SIG-M5 treated with dmso at 0.1 percent for 504 hours (cell line): ENCODE results near the gene RAB3GAP2.
"Not testable (repeated sequence)": the region's sequence is repeated elsewhere in the genome, so short reads cannot be mapped to it uniquely, and the experiment has no call there.

ENCODE experiments used
- DNase-seq: peaks from one replicate; lab custom pipeline; 2025; ENCODE audit not compliant: unreplicated experiment; lab: John Stamatoyannopoulos, UW

Gene RAB3GAP2

DNA sequence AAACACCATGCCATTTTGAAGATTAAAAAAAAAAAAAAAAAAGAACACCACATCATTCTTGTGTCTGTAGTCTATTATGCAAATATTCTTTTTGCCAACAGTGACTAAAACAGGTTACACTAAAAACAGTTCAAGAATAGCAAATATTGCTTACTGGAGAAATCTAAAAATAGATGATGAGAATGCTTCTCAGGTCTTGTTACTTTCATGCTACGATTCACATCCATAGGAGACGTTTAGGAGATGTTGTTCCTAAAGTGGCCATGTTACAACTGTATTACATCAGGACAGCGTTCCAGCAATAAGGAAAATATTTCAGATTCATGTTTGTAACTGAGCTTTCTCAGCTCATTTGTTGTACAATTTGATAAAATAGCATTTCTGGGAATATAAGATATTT is 32.3 kb downstream of the RAB3GAP2 start:
- no peak for DNase-seq

DNA sequence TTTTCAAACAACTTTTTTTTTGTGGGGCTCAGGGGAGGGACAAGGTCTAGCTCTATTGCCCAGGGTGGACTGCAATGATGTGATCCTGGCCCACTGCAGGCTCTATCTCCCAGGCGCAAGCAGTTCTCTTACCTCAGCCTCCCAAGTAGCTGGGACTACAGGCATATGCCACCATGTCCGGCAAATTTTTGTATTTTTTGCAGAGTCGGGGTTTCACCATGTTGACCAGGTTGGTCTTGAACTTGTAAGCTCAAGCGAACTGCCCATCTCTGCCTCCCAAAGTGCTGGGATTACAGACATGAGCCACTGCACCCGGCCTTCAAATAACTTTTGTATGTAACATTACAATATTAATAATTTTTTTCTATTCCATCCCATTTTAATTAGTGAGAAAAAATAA is 33.0 kb downstream of the RAB3GAP2 start:
- no peak for DNase-seq

DNA sequence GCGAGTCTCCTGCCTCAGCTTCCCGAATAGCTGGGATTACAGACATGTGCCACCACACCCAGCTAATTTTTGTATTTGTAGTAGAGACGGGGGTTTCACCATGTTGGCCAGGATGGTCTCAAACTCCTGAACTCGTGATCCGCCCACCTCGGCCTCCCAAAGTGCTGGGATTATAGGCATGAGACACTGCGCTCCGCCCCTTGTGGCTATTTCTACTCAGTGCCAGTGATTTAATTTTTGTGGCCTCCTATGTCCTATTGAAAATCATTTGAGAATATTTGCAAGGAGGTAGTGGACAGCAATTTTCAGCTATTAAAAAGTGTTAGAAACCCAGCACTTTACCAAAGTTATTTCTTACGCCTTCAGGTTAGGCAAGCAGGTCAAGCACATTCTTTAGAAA is 36.0 kb downstream of the RAB3GAP2 start:
- not testable (repeated sequence) for DNase-seq

DNA sequence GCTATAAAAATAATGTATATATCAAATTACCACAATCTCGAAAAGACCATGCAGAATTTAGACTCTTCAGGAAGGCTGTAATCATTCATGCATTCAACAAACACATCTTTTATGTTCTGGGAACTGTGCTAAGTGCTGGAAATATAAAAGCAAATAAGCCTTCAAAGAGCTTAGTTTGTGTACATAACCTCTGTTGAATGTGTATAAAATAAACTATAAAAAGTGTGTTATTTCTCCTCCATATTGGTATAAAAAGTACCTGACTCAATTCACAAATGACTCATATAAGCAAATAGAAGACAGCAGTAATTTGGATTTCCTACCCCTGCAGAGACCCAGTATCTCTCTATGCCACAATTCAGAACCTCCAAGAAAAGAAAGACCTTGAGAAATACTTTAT is 36.8 kb downstream of the RAB3GAP2 start:
- DNase-seq, result no peak

DNA sequence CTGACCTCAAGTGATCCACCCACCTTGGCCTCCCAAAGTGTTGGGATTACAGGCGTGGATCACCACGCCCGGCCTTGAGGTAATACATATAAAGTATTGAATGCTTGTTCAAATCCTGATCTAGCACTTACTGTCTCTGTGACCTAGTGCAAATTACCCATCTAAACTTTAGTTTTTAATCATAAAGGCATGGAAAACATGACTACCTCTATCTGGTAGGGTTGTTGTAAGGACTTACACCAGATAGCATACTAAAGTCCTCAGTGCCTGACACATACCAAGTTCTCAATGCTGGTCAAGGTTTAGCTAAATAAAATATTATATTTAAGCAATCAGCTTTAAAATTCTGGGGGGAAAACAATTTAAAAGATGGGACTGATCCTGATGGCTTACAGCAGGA is 38.3 kb downstream of the RAB3GAP2 start:
- no peak for DNase-seq

DNA sequence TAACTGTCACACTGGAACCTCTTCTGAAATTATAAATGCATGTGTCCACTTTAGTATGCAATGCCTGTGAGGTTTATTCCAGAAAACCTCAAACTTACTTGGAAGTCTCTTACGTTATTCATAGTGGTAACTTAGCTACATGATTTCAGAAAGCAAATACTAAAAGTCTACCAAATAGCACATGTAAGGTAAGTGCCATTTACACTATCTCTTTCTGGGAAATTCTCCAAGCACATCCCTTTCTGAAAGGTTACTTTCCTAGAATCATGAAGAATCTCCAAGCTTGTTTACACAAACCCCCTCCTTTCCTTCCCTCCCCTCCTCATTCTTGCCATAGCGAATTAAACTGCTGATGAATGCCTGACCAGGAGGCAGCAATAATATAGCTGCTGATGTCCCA is 42.5 kb downstream of the RAB3GAP2 start:
- DNase-seq, result no peak

DNA sequence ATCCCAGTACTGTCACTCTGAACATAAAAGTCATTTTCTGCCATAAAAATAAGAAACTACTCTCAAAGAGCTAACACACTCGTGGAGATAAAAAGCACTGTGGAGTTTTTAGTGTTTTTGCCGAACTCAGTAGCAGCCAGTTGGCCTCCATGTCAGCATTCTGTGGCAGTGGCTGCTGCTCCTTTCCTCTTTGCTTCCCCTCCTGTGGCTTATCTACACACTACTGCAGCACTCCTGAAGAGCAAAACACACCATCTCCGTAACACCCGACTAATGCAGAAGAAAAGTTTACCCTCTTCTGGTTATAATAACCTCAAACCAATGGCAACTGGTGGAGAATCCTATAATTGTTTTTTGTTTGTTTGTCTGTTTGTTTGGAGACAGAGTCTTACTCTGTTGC is 44.9 kb downstream of the RAB3GAP2 start:
- DNase-seq, result no peak

DNA sequence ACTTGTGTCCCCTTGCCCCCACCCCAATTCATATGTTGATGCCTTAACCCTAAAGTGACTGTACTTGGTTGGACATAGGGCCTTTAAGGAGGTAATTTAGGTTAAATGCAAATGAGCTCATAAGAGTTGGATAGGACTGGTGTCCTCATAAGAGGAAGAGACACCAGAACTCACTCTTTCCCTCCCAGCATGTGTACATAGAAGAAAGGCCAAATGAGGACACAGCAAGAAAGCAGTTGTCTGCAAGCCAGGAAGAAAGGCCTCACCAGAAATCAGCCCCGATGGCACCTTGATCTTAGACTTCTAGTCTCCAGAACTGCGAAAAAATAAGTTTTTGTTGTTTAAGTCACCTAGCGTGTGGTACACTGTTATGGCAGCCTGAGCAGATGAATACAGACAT is 45.5 kb downstream of the RAB3GAP2 start:
- peak; percentile 23 for DNase-seq

DNA sequence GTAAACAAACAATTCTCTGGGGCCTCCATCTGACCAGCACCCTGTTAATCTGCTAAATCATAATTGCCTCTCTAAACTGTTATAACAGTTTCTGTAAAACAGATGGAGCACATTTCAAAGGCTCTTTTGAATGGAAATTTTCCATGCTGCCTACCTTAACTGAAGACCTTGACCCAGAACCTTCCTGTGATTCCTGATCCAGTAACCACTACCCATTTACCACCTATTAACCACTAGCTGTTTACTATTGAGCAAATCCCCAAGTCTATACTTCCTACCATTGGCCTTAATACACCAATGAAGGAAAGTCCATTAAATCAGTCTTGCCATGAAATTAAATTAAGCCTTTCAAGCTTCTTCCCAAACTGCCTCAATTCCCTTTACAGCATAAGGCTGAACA is 46.3 kb downstream of the RAB3GAP2 start:
- no peak for DNase-seq

DNA sequence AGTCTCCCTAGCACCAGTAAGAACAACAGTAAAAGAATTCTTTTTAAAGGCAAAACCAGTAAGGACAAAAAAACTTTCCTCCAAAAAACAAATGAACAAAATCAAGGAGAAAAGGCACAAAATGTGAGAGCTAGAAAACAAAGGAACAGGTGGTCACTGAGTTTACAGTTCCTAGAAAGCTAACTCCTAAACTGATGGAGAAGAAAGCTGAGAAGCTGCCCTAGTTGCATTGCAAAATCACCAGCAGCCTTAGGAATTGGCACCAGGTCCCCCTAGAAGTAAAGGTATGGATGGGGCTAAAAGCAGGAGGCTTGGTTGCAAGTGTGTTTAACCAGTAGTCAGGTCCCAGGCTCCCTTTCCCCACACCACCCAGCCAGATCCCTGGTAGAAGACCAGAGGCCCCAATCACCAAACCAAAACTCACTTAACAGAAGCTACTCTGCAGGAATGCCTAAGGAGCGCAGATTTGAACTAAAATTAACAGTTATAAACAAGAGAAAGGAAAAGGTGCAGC is 47.6 kb downstream of the RAB3GAP2 start:
- DNase-seq, result no peak

DNA sequence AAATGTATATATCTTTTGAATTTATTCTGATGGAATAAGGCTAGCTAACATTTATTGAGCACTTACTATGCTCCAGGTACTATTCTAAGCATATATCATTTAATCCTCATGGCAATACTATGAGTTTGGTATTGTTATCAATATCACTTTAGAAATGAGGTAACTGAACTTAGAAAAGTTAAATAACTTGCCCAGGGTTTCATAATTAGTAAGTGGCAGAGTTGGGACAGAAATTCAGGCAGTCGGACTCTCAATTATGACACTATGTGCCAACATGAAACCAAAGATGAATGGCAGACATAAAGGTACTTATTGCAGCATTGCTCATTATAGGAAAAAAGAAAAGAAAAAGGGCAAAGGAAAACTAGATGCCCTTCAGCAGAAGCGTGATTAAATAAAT is 48.2 kb downstream of the RAB3GAP2 start:
- no peak for DNase-seq

DNA sequence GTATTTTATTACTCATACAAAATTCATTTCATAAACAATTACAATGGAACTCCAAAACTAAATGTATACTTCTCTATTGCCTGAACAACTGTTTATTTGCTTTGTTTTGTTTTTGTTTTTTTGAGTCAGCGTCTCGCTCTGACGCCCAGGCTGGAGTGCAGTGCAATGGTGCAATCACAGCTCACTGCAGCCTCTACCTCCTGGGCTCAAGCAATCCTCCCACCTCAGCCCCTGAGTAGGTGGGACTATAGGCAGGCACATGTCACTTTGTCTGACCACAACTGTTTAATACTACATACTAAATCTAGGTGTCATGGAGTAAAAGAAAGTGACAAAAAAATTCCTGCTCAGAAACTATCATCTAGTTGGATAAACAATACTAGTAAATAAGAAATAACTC is 49.3 kb downstream of the RAB3GAP2 start:
- no peak for DNase-seq

DNA sequence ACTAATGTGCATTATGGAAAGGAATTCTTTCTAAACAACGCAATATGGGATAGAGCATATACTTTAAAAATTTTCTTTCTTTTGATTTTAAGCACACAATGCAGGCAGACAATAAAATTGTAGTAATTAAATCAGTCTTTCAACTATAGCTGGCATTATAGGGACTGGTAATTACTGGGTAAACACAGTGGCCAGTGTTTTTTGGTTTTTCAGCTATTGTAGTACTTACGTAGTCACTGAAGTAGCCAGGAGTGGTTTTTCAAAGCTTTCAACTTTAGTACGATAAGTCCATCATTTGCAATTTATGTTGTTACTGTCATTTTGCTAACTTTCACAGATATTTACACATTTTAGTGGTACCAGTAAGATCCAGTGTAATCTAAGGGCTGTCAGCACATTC is 50.6 kb downstream of the RAB3GAP2 start:
- DNase-seq, result no peak

DNA sequence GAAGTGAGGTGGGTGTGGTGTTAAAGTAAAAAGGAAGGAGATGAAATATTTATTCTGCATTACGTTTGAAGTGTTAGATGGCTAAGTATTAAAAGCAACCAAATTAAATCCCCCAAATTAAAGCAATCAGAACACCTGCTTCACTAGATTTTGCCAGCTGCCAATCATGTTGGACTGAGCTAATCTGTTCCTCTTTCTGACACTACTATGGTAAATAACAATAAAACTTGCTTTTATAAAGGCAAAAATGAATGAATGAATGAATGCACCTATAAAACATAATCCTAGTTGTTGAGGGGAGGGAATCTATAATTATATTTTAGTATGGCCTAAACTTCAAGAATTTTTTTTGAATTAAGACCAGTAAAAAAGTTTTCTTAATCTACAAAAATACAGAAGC is 51.0 kb downstream of the RAB3GAP2 start:
- DNase-seq, result no peak

DNA sequence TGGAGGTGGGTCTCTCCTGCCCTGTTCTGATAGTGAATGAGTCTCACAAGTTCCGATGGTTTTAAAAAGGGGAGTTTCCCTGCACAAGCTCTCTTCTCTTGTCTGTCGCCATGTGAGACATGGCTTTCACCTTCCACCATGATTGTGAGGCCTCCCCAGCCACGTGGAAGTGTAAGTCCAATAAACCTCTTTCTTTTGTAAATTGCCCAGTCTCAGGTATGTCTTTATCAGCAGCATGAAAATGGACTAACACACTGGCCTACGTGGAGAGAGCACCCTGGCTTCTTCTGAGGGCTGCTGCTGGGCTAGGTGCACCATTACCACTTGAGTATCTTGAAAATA is 51.6 kb downstream of the RAB3GAP2 start:
- DNase-seq, result not testable (repeated sequence)

DNA sequence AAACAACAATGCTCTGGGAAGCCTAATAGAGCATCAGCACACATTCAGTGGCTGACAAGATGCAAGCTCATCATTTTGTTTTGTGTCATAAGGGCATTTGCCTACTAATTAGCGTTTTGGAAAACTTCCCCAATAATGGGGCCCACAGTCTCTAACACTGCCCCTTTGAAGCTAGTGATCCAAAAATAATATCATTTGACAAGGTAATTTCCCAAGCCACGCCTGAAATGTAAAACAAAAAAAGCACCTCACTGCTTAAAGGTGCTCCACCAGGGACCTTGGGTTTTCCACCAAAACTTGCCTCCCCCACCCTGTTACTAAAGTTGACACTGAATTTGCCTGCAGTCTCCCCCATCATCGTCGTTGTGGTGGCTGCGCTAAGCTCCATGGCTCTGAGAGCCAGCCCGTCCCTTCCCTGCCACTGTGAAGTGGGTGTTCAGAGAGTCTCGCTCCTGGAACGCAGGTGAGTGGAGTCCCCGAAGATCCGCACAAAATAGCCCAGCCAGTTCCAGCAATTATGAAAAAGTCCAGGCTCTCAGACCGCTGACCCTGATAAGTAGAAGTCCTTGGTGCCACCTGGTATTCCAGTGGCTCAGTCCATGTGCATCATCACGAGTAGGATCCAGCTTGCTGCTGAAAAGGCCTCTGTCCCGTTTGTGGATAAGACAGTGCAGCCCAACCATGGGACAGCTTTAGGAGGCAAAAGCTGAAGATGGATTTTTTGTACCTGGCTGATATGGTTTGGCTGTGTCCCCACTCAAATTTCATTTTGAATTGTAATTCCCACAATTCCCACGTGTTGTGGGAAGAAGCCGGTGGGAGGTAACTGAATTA is 52.2 kb downstream of the RAB3GAP2 start:
- DNase-seq, result no peak

DNA sequence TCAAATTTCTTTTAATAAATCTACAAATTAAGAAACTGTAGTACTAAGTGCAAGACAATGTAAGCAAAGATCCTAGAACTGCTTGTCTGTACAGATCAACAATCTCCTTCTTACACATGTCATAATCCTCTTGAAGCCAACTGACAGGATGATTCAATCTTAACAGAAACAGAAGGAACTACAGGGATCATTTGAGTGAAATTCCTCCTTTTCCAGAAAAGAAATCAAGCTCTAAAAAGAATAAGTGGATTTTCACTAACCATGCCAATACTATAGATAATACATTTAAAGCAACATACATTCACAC is 53.2 kb downstream of the RAB3GAP2 start:
- DNase-seq, result no peak

DNA sequence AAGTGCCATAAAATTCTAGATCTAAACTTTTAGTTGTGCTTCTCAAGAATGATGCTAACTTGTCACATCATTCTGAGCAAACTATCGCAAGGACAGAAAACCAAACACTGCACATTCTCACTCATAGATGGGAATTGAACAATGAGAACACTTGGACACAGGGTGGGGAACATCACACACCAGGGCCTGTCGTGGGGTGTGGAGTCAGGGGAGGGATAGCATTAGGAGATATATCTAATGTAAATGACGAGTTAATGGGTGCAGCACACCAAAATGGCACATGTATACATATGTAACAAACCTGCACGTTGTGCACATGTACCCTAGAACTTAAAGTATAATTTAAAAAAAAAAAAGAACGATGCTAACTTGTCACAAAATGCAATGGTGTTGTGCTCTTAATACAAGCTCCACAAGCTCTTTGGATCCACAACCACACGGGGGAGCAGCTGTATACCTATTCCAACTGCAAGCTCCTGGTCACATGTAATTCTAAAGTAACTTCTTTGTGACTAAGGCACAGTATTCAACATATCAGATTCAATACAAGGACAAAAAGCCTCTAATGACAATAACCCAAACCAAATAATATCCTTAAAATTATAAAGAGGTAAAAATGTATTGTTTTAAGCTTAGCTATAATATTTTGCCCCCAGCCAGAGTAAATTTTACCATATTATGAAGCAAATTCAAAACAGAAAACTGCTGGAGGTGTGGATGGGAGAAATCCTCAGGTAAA is 53.7 kb downstream of the RAB3GAP2 start:
- DNase-seq, result peak; percentile 58

DNA sequence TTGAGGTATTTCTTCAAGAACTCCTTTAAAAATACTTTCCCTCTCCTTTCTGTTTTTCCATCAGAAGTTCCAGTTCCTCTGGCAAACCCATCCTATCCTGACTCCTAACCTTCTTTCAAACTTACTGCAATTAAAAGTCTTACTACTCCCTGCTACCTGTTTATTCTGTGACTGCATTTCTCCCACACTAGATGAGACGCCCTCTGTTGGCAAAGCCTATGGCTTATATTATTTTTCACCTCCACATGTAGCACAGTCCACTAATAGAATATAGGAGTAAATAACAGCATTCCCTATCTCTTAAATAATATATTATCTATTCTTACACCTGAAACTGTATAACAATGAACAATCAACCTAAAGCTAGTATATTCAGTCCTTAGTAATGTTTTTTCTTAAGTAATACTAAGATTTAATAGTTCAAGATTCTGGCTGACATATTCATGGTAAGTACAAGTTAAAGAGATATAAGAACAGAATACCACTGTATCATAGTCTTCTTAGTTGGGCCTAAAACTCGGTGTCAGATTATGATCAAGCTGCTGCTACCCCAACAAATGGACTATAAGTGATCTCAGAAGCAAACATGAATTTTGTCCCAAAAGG is 54.8 kb downstream of the RAB3GAP2 start:
- peak; percentile 30 for DNase-seq

DNA sequence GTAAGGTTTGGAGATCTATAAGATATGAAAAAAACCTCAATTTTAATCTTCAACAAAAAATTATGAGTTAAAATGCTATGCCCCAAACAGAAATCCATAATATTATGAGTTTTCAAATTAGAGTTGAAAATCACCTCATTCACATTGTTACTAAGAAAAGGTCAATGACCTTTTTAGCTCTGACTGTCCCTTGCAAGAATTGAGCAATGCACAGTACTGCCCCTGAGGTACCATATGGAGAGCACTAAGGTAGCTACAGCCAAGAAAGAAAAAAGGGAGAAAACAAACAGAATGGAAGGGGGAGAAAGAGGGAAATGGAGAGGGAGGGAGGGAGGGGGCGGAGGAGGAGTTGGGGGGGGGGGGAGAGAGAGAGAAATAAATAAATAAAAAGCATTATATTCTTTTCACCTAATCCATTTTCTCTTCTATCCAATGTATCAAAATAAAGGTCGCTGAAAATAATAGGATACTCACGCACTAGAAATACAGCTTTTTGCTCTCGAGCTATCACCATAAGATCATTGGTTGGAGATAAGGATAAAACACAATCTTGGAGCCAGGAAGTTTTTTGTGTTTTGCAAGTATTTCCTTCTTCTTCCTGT is 58.8 kb downstream of the RAB3GAP2 start:
- no peak for DNase-seq

DNA sequence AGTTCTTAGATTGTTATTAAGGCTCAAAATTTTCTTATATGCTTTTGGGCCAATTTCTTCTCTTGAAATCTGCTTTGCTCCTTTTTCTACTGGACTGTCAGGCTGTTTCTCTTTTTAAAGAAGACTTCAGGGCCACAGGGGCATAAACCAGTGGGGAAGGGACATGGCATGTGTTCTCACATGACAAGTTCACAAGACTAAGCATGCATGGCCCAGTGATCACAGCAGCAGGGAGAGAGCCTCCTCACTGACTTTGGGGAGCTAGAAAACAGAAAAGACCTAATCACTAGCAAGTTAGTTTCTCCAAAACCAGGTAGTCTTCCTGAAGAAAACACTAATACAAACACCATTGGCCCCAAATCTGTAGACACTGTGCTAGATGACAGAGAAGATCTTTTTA is 64.8 kb downstream of the RAB3GAP2 start:
- DNase-seq, result no peak

DNA sequence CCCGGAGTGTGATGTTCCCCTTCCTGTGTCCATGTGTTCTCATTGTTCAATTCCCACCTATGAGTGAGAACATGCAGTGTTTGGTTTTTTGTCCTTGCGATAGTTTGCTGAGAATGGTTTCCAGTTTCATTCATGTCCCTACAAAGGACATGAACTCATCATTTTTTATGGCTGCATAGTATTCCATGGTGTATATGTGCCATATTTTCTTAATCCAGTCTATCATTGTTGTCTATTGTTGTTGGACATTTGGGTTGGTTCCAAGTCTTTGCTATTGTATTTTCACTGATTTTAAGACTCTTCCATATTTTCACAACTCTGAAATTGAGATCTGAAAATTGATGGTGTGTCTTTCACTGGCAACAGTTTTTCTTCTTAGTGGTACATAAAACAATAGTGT is 67.5 kb downstream of the RAB3GAP2 start:
- not testable (repeated sequence) for DNase-seq
